Activated CD4-positive, alpha-beta T cell treated with anti-CD3 and anti-CD28 coated beads for 4 hours (primary cell): ENCODE measurements around the gene MARK4.
"Not testable (repeated sequence)": the region's sequence is repeated elsewhere in the genome, so short reads cannot be mapped to it uniquely, and the experiment has no call there.

Source experiments
- DNase-seq, 2 donors: peaks; one replicate each; pipeline ENCODE4 v3.0.0-alpha.2; 2020

The MARK4 gene

DNA sequence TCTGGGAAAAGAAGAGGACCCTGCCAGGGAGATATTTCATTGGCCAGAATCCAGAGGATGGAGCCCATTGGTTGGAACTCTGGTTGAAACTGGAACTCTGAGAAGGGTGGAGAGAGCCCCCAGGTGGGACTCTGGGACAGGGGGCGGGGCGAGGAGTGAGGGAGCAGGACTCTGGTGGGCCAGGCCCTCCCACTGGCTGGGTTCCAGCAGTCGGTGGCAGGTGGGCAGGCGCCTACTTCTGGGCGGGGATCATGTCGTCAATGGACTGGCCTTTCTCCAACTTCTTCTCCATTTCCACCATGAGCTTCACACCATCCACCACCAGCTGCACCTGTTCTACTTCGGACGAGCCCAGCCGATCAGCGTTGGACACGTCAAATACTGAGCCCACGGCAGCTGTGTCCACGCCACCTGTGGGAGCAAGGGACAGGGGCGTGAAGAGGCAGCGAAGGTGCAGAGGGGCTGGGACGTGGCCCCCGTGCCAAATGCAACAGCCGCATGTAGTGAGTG is 55.5 kb downstream of the MARK4 start:
- no peak for DNase-seq

DNA sequence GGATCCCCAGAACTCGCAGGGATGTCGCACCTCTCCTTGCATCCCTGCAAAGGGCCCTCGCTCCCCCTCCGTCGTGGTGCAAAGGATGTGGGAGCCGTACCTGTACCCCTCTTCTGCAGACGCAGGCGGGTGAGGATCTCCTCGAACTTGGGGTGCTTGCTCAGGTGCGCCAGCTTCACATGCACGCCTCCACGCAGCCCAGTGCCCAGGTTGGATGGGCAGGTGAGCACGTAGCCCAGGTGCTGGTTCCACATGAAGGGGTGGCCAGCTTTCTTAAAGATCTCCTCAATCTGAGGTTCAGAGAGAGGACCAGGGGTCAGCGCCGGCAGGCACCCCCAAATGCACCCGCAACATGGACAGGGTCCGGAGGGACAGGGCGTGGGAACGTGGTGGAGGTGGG is 56.3 kb downstream of the MARK4 start:
- no peak for DNase-seq

DNA sequence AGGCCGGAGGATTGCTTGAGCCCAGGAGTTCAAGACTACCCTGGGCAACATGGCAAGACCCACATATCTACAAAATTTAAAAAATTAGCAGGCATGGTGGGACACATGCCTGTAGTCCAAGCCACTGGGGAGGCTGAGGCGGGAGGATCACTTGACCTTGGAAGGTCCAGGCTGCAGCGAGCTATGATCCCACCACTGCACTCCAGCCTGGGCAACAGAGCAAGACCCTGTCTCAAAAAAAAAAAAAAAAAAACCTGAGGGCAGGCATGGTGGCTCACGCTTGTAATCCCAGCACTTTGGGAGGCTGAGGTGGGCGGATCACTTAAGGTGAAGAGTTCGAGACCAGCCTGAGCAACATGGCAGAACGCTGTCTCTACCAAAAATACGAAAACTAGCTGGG is 58.3 kb downstream of the MARK4 start:
- DNase-seq, result not testable (repeated sequence)

DNA sequence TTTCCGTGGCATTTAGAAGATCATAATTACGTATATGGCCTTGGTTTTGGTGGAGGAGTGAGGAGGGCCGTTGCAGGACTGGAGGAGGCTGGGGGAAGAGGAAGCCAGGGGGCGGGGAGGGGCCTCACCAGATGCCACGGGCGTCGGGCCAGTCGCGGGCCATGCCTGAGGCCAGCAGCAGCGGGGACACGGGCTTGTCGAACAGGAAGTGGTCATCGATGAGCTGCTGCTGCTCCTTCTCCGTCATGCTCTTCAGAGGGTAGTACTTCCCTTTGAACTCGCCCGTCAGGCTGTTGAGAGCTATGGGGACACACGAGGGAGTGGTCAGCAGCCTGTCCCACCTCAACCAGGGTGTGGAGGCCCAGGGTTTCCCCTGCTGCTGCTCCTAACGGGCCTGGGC is 60.5 kb downstream of the MARK4 start:
- DNase-seq, result no peak

DNA sequence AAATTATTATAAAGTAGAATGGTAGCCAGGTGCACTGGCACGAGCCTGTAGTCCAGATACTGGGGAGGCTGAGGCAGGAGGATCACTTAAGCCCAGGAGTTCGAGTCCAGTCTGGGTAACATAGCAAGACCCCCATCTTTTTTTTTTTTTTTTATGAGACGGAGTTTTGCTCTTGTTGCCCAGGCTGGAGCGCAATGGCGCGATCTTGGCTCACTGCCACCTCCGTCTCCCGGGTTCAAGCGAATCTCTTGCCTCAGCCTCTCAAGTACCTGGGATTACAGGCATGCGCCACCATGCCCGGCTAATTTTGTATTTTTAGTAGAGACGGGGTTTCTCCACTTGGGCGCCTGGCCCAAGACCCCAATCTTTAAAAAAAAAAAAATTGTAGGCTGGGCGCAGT is 61.2 kb downstream of the MARK4 start:
- not testable (repeated sequence) for DNase-seq

DNA sequence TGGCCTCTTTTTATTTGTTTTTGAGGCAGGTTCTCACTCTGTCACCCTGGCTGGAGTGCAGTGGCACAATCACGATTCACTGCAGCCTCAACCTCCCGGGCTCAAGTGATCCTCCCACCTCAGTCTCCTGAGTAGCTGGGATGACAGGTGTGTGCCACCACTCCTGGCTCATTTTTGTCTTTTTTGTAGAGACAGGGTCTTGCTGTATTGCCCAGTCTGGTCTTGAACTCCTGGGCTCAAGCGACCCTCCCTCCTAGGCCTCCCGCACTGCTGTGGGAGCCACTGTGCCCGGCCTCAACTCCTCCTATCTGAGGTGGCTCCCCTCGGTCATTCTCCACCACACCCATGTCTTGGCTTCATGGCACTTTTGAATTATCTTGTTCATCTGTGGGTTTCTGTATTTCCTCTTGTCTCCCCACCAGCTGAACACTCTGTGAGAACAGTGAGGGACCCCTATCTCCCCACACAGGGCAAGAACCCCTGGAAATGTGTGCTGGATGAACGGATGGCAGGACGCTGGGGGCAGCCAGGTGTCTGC is 63.7 kb downstream of the MARK4 start:
- DNase-seq, result no peak

DNA sequence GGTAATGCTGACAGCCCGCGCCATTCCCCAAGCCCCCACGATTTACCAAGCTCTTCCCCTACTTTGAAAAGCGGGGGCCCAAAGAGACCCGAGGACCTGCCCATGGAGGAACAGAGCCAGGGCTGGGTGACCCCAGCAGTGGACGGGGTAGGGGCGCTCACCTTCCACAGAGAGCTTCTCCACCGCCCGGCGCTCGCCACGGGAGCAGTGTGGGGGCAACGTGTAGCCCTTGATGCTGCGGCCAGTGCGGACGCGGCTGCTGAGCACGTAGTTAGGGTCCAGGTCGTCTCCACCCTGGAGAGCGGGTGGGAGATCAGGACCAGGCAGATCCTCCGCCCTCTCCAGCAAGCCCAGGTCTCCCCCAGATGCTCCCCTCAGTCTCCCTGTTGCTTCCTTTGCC is 64.2 kb downstream of the MARK4 start:
- DNase-seq, result no peak

DNA sequence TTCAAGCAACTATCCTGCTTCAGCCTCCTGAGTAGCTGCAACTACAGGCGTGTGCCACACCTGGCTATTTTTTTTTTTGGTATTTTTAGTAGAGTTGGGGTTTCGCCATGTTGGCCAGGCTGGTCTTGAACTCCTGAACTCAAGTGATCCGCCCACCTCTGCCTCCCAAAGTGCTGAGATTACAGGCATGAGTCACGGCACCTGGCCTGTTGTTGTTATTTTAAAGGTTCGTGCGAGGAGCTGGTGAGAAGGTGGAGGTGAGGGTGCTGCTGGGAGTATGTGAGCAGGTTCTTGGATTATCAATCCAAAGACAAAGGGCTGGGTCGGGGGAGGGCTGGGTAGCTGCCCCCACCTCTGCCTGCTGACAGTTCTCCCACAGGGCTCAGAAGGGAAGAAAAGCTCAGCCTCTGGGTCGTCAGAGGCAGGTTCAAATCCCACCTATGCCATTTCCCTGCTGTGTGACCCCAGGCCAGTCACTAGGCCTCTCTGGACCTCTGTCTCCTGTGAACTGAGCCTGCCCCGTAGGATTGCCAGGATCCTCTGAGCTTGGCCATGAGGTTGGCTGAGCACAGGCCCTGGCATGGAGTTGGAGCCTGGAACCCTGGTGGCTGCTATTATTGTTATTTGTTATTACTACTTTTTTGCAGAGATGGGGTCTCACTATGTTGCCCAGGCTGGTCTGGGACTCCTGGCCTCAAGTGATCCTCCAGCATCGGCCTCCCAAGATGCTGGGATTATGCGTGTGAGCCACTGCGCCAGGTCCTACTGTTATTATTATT is 70.1 kb downstream of the MARK4 start:
- no peak for DNase-seq

DNA sequence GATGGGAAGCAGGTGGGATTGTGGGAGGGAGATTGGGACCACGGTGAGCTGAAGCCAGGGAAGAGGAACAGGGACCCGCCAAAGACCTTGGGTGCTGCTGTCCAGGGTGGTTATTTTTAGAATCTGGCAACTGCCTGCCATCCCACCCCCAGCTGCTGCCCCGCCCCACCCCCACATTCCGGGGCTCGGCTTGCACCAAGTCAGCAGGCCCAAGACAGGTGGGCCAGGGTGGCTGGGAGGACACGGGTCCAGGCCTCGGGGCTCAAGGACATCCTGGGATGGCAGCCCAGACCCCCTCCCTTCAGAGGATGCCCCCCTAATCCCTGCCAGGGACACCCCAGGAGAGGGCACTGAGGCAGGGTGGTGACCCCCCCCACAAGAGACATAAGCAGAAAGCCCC is 70.8 kb downstream of the MARK4 start:
- DNase-seq, result no peak

DNA sequence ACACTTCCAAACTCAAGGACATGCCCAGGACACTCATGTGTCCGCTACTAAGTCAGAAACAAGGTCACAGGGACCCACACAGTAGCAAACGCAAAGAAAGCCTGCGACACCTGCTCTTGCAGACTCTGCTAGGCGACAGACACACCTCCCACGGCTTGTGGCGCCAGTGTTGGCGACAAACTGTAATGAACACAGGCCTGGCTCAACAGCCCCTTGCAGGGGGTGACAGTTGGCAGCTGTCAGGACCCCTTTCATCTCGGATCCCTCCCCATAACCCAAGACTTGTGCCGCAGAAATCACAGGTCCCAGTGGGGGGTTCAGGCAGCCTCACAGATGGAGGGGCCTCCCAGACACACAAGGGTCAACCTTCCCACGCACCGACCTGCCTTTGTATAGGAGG is 71.2 kb downstream of the MARK4 start:
- DNase-seq, result no peak

DNA sequence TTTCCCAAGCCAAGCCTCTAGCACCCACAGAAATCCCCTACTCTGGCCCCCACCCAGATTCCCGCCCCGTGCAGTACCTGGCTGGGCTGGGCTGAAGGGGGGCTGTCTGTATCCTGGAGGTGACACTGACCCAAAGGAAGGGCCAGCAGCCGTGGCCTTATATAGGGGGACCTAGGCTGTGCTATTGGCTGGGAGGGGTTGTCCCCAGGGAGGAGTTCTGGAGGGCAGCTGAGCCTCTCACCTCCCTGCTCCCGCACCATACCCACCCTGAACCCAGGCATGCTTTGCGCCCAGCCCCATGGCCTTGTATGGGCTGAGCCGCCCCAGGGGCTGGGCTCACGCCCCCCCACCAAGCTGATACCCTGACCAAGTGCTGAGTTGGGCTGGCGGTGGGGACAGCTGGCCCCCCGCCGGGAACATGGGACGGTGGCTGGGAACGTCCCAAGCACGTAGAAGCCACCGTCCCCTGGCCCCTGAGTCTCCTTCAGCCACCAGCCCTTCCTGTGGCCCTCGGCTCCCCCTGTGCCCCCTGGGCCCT is 71.7 kb downstream of the MARK4 start, which contains the start of gene CKM:
Gene CKM, minus strand, starts transcription at position 132 of the 538 bp plus-strand sequence. CDS start 3,162 bp downstream, outside the sequence.
- no peak for DNase-seq

DNA sequence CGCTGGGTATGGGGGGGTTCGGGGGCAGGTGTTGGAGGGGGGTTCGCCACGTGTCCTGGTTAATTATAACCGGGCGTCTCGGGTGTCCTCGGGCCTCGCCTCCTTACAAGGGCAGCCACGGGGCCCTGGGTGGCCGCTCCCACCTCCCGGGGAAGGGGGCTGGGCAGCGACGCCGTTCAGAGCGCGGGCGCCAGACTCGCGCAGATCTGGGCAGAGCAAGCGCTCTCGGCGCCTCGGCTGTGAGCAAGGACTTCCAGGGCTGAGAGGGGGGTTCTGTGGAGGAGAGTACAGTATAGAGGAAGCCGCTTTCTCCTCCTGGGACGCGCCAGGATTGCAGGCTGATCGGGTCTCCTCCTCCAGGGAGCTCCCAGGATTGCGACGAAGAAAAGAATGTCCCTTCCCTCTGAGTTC is 72.6 kb downstream of the MARK4 start:
- no peak for DNase-seq

DNA sequence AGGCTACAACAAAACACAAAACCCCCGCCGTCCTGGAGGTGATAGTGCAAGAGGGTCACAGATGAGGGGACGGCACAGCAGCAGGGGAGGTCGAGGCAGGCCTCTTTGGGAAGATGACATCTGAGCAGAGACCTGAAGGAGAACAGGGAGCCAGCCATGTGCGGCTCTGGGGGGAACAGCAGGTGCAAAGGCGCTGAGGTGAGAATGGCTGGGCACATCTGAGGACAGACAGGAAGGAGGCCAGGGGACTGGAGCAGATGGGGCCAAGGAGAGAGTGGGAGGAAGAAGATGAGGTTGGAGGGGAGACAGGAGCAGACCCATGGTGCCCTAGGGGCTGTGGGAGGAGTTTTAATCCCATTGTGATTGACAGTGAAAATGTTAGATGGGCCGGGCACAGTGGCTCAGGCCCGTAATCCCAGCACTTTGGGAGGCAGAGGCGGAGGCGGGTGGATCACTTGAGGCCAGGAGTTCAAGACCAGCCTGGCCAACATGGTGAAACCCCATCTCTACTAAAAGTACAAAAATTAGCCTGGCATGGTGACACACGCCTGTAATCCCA is 73.4 kb downstream of the MARK4 start:
- no peak for DNase-seq

DNA sequence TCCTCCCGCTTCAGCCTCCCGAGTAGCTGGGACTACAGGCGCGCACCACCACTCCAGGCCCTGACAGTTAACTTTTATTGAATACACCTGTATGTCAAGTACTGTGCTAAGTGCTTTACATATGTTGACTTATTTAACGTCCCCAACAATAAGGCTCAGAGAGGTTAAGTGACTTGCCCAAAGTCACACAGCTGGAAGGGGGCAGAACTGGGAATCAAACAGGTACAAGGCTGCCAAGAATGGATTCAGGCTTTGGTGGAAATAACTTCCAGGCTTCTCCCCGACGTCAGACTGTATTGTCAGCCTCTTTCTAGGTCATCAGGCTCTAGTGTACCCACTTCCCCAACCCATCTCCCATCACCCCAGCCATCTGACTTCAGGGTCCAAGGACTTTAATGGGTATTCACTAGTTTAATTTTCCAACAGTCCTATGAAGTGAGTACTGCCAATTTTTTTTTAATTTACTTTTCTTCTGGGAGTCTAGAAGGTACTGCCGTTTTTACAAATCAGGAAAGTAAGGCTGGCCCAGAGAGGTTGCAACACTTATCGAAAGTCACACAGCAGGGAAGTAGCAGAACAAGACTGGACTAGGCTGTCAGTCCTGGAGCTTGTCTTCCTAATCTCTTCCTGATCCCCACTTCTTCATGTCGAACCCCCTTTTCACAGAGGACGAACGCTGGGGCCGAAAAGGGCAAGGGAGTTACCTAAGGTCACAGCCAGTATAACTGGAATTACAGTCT is 76.5 kb downstream of the MARK4 start:
- no peak for DNase-seq

DNA sequence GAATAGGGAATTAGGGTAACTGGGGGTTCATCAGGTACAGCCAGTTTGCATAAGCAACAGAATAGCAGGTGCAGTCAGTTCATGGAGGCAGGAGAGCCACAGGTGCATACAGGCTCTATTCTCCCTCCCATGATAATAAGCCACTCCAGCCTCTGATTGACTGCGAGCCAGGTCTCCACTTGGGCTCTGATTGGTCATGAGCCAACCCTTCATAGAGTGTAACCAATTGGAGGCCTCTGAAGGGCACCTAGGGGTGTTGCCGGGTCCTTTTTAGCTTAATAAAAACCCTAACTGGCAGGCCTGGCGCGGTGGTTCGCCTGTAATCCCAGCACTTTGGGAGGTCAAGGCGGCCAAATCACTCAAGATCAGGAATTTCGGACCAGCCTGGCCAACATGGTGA is 80.3 kb downstream of the MARK4 start:
- DNase-seq, result no peak

DNA sequence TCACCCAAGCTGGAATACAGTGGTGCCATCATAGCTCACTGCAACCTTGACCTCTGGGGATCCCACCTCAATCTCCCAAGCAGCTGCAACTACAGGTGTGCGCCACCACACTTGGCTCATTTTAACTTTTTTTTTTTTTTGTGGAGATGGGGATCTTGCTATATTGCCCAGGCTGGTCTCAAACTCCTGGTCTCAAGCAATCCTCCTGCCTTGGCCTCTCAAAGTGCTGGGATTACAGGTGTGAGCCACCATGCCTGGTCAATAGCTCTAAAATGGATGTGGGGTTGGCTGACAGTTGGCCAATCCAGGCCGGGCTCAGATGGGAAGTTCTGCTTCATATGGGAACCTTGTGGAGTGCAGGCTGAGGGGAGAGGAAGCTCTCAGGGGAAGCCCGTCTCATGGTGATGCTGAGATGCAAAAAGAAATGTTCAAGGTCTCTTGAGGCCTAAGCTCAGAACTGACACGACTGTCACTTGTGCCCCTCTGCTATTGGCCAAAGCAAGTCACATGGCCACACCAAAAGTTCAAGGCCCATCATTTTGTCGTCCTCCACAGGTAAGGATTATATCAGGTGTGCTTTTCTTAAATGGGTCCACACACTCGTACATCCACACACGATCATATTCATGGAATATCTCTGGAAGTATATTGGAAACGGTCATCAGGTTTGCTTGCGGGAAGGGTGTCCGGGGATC is 82.7 kb downstream of the MARK4 start:
- no peak for DNase-seq

DNA sequence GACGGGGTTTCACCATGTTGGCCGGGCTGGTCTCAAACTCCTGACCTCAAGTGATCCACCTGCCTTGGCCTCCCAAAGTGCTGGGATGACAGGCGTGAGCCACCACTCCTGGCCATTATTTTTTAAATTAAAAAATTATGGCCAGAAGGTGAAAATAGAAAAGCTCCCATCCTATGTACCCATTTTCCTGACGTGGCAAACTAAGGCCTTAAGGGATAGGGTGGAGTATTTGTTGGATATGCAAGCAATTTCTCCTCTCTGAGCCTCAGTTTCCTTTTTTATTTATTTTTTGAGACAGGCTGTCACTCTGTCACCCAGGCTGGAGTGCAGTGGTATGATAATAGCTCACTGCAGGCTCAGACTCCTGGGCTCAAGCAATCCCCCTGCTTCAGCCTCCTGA is 83.8 kb downstream of the MARK4 start:
- DNase-seq, result not testable (repeated sequence)

DNA sequence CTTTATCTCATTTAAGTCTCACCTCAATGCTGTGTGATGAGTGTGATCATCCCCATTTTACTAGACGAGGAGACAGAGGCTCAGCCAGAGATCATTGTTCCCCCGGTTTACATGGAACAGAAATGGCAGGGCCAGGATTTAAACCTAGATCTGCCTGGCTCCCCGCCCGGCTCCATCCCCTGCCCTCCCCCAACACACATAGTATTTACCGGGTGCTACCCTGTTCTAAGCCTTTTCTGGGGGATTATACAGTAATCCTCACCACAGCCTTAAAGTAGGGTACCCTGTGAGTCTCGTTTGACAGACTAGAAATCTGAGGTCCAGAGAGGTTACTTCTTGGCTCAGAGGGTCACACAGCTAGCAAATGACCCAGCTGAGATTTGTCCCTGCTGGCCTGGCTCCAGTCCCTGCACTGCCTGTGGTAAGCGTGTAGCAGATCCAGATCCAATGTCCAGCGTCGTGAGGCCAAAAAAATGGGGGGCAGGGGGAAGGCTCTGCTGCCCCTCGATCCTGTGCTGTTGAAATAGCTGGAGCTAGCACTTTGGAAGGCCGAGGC is 85.7 kb downstream of the MARK4 start:
- DNase-seq, result no peak

DNA sequence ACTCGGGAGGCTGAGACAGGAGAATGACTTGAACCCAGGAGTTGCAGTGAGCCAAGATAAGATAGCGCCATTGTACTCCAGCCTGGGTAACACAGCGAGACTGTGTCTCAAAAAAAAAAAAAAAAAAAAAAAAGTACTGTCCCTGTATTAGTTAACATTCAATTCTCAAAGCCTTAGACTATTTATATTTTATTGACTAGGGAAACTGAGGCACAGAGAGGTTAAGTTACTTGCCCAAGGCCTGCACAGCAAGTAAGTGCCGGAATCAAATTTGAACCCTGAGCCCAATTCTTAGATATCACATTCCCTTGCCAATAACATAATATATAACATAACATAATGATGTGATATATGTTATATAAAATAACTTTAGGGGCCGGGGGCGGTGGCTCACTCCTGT is 88.6 kb downstream of the MARK4 start:
- DNase-seq, result no peak

DNA sequence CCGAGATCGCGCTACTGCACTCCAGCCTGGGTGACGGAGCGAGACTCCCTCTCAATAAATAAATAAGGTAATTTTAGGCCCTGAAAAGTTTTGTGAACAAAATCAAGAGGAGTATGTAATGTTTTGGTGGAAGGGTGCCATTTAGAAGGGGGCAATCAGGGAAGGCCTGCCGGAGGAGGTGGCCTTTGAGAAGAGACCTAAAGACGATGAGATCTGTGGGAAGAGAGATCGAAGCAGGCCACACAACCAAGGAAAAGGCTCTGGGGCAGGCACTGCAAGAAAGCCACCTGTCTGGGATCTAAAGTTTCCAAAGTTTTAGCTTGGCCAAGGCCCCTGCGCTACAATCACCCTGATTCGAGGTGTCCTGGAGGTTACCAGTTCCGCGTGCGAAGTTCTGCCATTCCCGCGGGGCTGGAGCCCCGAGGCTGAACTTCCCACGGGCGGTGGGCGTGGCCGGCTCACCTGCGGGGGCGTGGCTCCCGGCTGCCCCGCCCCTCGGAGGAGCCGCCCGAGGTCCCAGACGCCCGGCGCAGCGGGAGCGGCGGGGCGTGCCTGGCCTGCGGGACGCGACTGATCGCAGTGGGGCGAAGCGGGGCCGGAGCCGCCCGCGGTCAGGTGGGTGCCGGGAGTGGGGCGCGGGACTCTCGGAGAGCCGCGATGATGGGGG is 89.3 kb downstream of the MARK4 start, which contains the start of gene KLC3:
Gene KLC3, plus strand, starts transcription at position 519 of the 667 bp plus-strand sequence. CDS start 4,792 bp downstream, outside the sequence.
- peak; percentile 28 to 36 for DNase-seq

DNA sequence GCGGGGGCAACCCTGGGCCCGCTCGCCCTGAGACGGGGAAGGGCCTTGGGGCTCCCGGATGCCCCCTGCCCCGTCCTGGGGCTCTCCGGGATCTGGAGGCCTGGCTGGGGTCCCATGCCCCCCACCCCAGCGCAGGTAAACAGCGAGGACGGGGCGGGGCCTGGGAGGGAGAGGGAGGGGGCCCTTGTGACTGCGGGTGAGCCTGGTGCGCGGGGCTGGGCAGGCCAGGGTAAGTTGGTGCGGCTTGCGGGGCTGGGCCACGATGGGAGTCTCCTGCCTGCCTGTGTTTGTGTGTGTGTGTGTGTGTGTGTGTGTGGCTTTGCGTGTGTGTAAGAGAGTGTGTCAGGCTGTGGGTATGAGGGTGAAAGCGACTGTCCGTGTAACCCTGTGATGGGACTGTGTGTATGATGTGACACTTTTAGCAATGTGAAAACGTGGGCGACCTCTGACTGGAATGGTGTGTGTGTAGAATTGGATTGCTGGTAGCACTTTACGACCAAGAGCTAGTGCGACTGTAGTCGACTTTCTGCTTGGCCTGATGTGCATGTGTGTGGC is 89.9 kb downstream of the MARK4 start:
- no peak for DNase-seq
